HFF-Myc (cell line): ENCODE measurements around the gene UGT1A9.

Source experiments
- DNase-seq: peaks from one replicate; pipeline ENCODE4 v3.0.0-alpha.2; 2011; ENCODE audit warnings: low read depth; ENCODE audit errors: extremely low read depth
- H3K4me3 ChIP-seq: replicated peaks from 2 replicates; pipeline ENCODE4 v1.5.1; 2011; ENCODE audit warnings: low read depth, mild to moderate bottlenecking, control low read depth, low read length
- CTCF ChIP-seq: IDR thresholded peaks from 2 replicates; pipeline ENCODE4 v1.5.1; 2012; ENCODE audit warnings: mild to moderate bottlenecking, low read depth, low read length, control low read depth; ENCODE audit errors: missing control alignments

The UGT1A9 gene

GRCh38 chr2:233663911-233664310, 7.8 kb upstream of the UGT1A9 start:
- no peak for TF ChIP-seq CTCF
- no peak for DNase-seq
- no peak overlapping the region for H3K4me3 ChIP-seq

GRCh38 chr2:233668605-233669260, 3.0 kb upstream of the UGT1A9 start:
- TF ChIP-seq CTCF = no peak
- no peak for DNase-seq
- no peak overlapping the region for H3K4me3 ChIP-seq

- no peak for DNase-seq
- H3K4me3 ChIP-seq = no peak overlapping the region
- TF ChIP-seq CTCF = no peak
Measured at GRCh38 chr2:233672886-233673285, 1.2 kb downstream of the UGT1A9 start.

- H3K4me3 ChIP-seq = no peak overlapping the region
Measured at GRCh38 chr2:233673896-233674295, 2.2 kb downstream of the UGT1A9 start.

GRCh38 chr2:233674314-233674713, 2.6 kb downstream of the UGT1A9 start:
- TF ChIP-seq CTCF = no peak
- DNase-seq = no peak
- no peak overlapping the region for H3K4me3 ChIP-seq

More at GRCh38 chr2:233673896-233674295, 2.2 kb downstream of the UGT1A9 start:
- DNase-seq = no peak
- no peak for TF ChIP-seq CTCF

- no peak for TF ChIP-seq CTCF
- H3K4me3 ChIP-seq = no peak overlapping the region
- no peak for DNase-seq
Measured at GRCh38 chr2:233674995-233675394, 3.3 kb downstream of the UGT1A9 start.

- no peak for DNase-seq
- TF ChIP-seq CTCF = no peak
- no peak overlapping the region for H3K4me3 ChIP-seq
Measured at GRCh38 chr2:233676046-233676445, 4.3 kb downstream of the UGT1A9 start.
